Thoracic aorta (tissue), 2 donors: ENCODE measurements around the gene FLOT2. TPM values are rescaled to one million over a fixed set of nuclear protein-coding genes. Genes with fewer than 3 reads are reported as not detected.

Experiments
- ATAC-seq: fragments of 150-250 bp; one replicate; pipeline ENCODE4 v1.8.0; 2017; ENCODE audit warnings: low read depth; ENCODE audit not compliant: insufficient number of reproducible peaks, low FRiP score
- DNase-seq: peaks from one replicate; pipeline ENCODE4 v3.0.0-alpha.2; 2020; ENCODE audit warnings: low spot score
- H3K27ac ChIP-seq, 2 donors: fragments of 200-600 bp; sonication (generic); 1 replicate in 1 of 2; 2 replicates in 1 of 2; pipeline ENCODE4 v1.5.1; 2016; ENCODE audit warnings: mild to moderate bottlenecking in 2 of 2, moderate library complexity in 2 of 2
- H3K27me3 ChIP-seq: fragments of 200-600 bp; sonication (generic); replicated peaks from 2 replicates; pipeline ENCODE4 v1.6.0; 2016; ENCODE audit warnings: mild to moderate bottlenecking; ENCODE audit not compliant: insufficient read depth
- H3K36me3 ChIP-seq: fragments of 200-600 bp; sonication (generic); one replicate; pipeline ENCODE4 v1.5.1; 2016
- H3K4me1 ChIP-seq, 2 donors: fragments of 200-600 bp; sonication (generic); 1 replicate in 1 of 2; 2 replicates in 1 of 2; pipeline versions ENCODE4 v1.5.1 to v1.6.0; 2016; ENCODE audit warnings: low read depth in 2 of 2, mild to moderate bottlenecking in 1 of 2; ENCODE audit not compliant: control insufficient read depth in 1 of 2
- H3K4me3 ChIP-seq: fragments of 200-600 bp; sonication (generic); 2 replicates; pipeline ENCODE4 v1.5.1; 2016; ENCODE audit warnings: mild to moderate bottlenecking
- H3K9me3 ChIP-seq: fragments of 200-600 bp; sonication (generic); 2 replicates; pipeline ENCODE4 v1.5.1; 2016
- total RNA-seq, 2 donors: library from RNA; depleted of rRNA; stranded (reverse); fragments of >200 nt; gene quantifications; one replicate each; pipeline versions ENCODE4 v1.1.0 to v1.2.3, GENCODE V29; 2016
- TF ChIP-seq, protein P1 (sequence below): fragments of 200-600 bp; sonication (generic); IDR thresholded peaks from one replicate; pipeline ENCODE4 v1.5.1; 2019; ENCODE audit warnings: antibody characterized with exemption

The FLOT2 gene
- total RNA-seq, 2 donors from 2014 or later = 71.3 to 92.1 TPM

GRCh38 chr17:28862561-28862960 lies 35.0 kb downstream of the FLOT2 start:
- no peaks in the 10 kb centered on the region for H3K4me1 ChIP-seq
- no peaks in the 10 kb centered on the region for H3K9me3 ChIP-seq
- H3K4me3 ChIP-seq = no peak overlapping the region
- ATAC-seq = no peak
- no peak for DNase-seq
- peaks cover 24% of the 10 kb centered on the region for H3K36me3 ChIP-seq
- TF ChIP-seq, protein P1, sequence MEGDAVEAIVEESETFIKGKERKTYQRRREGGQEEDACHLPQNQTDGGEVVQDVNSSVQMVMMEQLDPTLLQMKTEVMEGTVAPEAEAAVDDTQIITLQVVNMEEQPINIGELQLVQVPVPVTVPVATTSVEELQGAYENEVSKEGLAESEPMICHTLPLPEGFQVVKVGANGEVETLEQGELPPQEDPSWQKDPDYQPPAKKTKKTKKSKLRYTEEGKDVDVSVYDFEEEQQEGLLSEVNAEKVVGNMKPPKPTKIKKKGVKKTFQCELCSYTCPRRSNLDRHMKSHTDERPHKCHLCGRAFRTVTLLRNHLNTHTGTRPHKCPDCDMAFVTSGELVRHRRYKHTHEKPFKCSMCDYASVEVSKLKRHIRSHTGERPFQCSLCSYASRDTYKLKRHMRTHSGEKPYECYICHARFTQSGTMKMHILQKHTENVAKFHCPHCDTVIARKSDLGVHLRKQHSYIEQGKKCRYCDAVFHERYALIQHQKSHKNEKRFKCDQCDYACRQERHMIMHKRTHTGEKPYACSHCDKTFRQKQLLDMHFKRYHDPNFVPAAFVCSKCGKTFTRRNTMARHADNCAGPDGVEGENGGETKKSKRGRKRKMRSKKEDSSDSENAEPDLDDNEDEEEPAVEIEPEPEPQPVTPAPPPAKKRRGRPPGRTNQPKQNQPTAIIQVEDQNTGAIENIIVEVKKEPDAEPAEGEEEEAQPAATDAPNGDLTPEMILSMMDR = no peak
- no peak overlapping the region for H3K27ac ChIP-seq
- no peaks in the 10 kb centered on the region for H3K27me3 ChIP-seq

GRCh38 chr17:28861393-28862203 lies 35.9 kb downstream of the FLOT2 start:
- no peak for DNase-seq
- H3K36me3 ChIP-seq = peaks cover 27% of the 10 kb centered on the region
- H3K4me3 ChIP-seq = no peak overlapping the region
- ATAC-seq = no peak
- H3K27me3 ChIP-seq = no peaks in the 10 kb centered on the region
- TF ChIP-seq, protein P1 = no peak
- no peak overlapping the region for H3K27ac ChIP-seq
- no peaks in the 10 kb centered on the region for H3K9me3 ChIP-seq
- H3K4me1 ChIP-seq = no peaks in the 10 kb centered on the region

DNA sequence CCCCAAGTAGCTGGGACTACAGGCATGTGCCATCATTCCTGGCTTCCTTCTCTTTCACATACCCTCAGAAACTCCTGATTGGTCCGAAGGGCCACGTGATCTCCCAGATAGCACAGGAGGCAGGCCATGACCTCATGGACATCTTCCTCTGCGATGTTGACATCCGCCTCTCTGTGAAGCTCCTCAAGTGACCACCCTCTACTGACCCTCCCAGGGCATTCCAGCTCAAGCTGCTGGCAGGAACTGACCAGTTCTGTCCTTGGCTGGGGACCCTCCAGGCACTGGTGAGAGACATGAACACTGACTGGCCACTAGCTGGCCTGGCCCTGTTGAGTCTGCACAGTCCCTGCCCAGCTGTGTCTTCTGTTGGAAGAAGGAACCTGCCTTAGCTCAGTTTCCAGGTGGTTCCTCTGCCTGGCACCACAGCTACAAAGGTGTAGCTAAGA lies 37.1 kb downstream of the FLOT2 start:
- TF ChIP-seq, protein P1 = no peak
- Histone ChIP-seq H3K4me3 (no peak overlapping the region), H3K27me3 (no peaks in the 10 kb centered on the region), H3K27ac (no peak overlapping the region), H3K9me3 (no peaks in the 10 kb centered on the region), H3K4me1 (peaks cover 3 to 4% of the 10 kb centered on the region in 2 donors), H3K36me3 (peaks cover 27% of the 10 kb centered on the region)
- ATAC-seq (no peak), DNase-seq (no peak)

- no peak overlapping the region for H3K27ac ChIP-seq
- H3K4me1 ChIP-seq = peaks cover 9 to 11% of the 10 kb centered on the region in 2 donors
- H3K27me3 ChIP-seq = no peaks in the 10 kb centered on the region
- DNase-seq (no peak), ATAC-seq (no peak)
- H3K9me3 ChIP-seq = no peaks in the 10 kb centered on the region
- peaks cover 27% of the 10 kb centered on the region for H3K36me3 ChIP-seq
- no peak overlapping the region for H3K4me3 ChIP-seq
- TF ChIP-seq, protein P1 = no peak
Measured at GRCh38 chr17:28858801-28859355, 38.7 kb downstream of the FLOT2 start.

DNA sequence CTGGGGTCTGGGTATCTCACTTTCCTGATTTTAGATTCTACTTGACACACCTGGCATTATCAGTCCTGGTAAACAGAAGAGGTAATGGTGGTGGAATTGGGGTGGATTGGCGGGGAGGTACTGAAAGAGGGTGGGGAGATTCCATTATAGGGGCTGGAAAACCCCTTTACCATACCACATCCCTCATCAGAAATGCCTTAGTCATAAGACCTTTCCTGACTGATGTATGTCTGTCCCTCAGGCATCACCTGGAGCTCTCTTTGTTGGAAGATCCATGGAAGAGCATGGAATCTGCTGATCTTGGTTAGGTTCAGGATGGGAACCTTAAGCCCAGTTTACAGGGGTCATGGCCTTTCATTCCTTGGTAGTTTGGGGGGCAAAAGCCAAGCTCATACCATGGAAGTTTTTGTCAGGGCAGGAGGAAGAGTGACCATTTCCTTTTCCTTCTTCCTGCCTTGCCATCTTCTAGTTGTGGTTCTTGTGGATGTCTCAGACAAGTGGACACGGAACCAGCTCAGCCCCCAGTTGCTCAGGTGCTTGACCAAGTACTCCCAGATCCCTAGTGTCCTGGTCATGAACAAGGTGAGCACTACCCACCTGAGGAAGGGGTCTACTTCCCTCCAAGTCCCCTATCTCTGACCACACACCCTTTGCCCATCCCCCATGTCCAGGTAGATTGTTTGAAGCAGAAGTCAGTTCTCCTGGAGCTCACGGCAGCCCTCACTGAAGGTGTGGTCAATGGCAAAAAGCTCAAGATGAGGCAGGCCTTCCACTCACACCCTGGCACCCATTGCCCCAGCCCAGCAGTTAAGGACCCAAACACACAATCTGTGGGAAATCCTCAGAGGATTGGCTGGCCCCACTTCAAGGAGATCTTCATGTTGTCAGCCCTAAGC lies 39.4 kb downstream of the FLOT2 start:
- TF ChIP-seq, protein P1 = no peak
- no peak overlapping the region for H3K4me3 ChIP-seq
- no peaks in the 10 kb centered on the region for H3K27me3 ChIP-seq
- H3K36me3 ChIP-seq = peaks cover 27% of the 10 kb centered on the region
- peaks cover 9 to 11% of the 10 kb centered on the region in 2 donors for H3K4me1 ChIP-seq
- no peak for ATAC-seq
- H3K27ac ChIP-seq = no peak overlapping the region
- no peak for DNase-seq
- H3K9me3 ChIP-seq = no peaks in the 10 kb centered on the region
